Measurements from ENCODE around the gene MS4A14. TPM values are rescaled to one million over a fixed set of nuclear protein-coding genes. Genes with fewer than 3 reads are reported as not detected.

The MS4A14 gene
- total RNA-seq, 1 experiment from 2014 or later: not detected

DNA sequence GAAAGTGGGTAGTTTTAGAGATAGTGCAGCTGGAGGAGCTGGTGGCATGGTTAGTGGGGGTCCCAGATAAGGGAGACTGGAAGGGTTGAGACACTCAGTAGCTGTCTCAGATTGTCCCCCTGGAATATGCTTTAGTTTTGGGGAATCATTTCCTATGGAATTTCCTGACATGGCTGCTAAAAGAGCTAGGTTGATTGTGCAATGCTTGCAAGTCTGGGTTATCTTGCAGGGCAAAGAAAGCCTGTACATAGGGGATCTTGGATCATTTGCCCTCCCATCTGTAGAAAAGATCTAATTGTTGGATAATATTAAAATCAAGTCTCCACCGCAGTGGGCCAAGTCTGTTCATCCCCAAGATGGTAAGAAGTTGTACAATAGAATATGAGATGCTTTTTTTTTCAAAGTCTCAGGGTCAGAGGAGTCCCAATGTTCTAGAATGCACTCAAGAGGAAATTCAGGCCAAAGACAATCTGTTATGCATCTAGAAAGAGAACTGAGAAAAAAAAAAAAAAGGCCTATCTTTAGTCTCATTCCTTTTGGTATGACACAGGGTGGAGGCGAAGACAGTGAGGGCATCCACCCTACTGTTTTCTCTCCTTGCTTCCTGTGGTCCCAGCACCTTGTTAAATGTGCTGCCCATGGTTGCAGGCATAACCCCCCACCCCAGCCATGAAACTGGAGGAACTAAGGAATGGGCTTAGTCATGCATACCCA is 49.0 kb upstream of the MS4A14 start:
- Histone ChIP-seq H3K36me3 (ENCODE audit: control insufficient read depth in 1 of 2, insufficient read depth in 2 of 2, low read length in 2 of 2) (no peaks in the 10 kb centered on the region), H2AFZ (ENCODE audit: low read depth, low read length, poor library complexity, severe bottlenecking) (no peak overlapping the region), H3K9me2 (ENCODE audit: insufficient read depth) (no peaks in the 10 kb centered on the region), H4K20me1 (ENCODE audit: insufficient read depth) (no peaks in the 10 kb centered on the region), H3K4me2 (ENCODE audit: low read length) (no peak overlapping the region), H3K79me2 (ENCODE audit: insufficient read depth, low read length) (no peaks in the 10 kb centered on the region), H3K27ac (ENCODE audit: low read depth, low read length) (no peak overlapping the region), H3K27me3 (ENCODE audit: insufficient read depth, low read length) (no peaks in the 10 kb centered on the region; the same call in 1 of the 2 replicates), H3K9me3 (ENCODE audit: control insufficient read depth in 1 of 2, insufficient read depth in 1 of 2, low read depth in 1 of 2, low read length in 2 of 2) (no peaks in the 10 kb centered on the region), H3K9ac (ENCODE audit: low read length) (no peak overlapping the region), H3K4me3 (replicated peaks in 1 of 2; ENCODE audit: low read depth in 1 of 2, low read length in 2 of 2) (no peak overlapping the region), H3K4me1 (ENCODE audit: control insufficient read depth in 1 of 2, insufficient read depth in 2 of 2, low read length in 2 of 2) (no peaks in the 10 kb centered on the region)
- intact Hi-C loops (cut with micrococcal nuclease): no loop called here
- ATAC-seq: no peak
- TF ChIP-seq SP1 (IDR thresholded peaks at IDR 0.05; ENCODE audit: low read depth) (no peak), ZNF274 (IDR thresholded peaks at IDR 0.05; ENCODE audit: low read depth, low read length) (no peak), ZFX (IDR thresholded peaks at IDR 0.05) (no peak), EZH2 (IDR thresholded peaks at IDR 0.05) (no peak), FOSL1 (IDR thresholded peaks at IDR 0.05; ENCODE audit: low read depth) (no peak), TCF7L2 (IDR thresholded peaks at IDR 0.05; ENCODE audit: borderline replicate concordance, extremely low read depth, insufficient read depth, insufficient read length) (no peak), SRF (IDR thresholded peaks at IDR 0.05; ENCODE audit: low read depth) (no peak), YY1 (IDR thresholded peaks at IDR 0.05; ENCODE audit: extremely low read depth, insufficient replicate concordance, low read depth, low read length) (no peak), EZH2phosphoT487 (IDR thresholded peaks at IDR 0.05; ENCODE audit: borderline replicate concordance) (no peak), JUND (IDR thresholded peaks at IDR 0.05) (no peak), CEBPB (IDR thresholded peaks at IDR 0.05; ENCODE audit: low read depth) (no peak), RAD21 (IDR thresholded peaks at IDR 0.05; ENCODE audit: low read depth) (no peak), POLR2A (IDR thresholded peaks at IDR 0.05; ENCODE audit: borderline replicate concordance, extremely low read depth, insufficient read depth, insufficient read length) (no peak), POLR2AphosphoS5 (IDR thresholded peaks at IDR 0.05; ENCODE audit: low read depth, low read length) (no peak)
- TF ChIP-seq, protein P1, sequence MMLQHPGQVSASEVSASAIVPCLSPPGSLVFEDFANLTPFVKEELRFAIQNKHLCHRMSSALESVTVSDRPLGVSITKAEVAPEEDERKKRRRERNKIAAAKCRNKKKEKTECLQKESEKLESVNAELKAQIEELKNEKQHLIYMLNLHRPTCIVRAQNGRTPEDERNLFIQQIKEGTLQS (IDR thresholded peaks at IDR 0.05): no peak
- TF ChIP-seq, protein P2, sequence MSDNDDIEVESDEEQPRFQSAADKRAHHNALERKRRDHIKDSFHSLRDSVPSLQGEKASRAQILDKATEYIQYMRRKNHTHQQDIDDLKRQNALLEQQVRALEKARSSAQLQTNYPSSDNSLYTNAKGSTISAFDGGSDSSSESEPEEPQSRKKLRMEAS (IDR thresholded peaks at IDR 0.05): no peak
- TF ChIP-seq, protein P3, sequence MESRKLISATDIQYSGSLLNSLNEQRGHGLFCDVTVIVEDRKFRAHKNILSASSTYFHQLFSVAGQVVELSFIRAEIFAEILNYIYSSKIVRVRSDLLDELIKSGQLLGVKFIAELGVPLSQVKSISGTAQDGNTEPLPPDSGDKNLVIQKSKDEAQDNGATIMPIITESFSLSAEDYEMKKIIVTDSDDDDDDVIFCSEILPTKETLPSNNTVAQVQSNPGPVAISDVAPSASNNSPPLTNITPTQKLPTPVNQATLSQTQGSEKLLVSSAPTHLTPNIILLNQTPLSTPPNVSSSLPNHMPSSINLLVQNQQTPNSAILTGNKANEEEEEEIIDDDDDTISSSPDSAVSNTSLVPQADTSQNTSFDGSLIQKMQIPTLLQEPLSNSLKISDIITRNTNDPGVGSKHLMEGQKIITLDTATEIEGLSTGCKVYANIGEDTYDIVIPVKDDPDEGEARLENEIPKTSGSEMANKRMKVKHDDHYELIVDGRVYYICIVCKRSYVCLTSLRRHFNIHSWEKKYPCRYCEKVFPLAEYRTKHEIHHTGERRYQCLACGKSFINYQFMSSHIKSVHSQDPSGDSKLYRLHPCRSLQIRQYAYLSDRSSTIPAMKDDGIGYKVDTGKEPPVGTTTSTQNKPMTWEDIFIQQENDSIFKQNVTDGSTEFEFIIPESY (IDR thresholded peaks at IDR 0.05; ENCODE audit: extremely low read depth, insufficient replicate concordance, low read length): no peak
- BruUV-seq (replicated peaks): no TSS peak
- RAD21 ChIA-PET (ENCODE audit: low non-redundant PET in 1 of 2, low total read pairs in 2 of 2, uncharacterized antibody in 2 of 2, unreplicated experiment in 2 of 2): no interaction called here
- DNase-seq (ENCODE audit: low read depth, low spot score): no peak
- POLR2A ChIA-PET: no interaction called here
- CTCF ChIA-PET: interaction anchor here (1.2 kb wide), 1 partner anchor 416 kb away, joined by 5 read pairs; no protein-coding TSS in a partner anchor
